Measurements from ENCODE around the gene CYP21A2.
A peak's percentile ranks its signal among the peaks of the same experiment; 100 is the strongest.
"Not testable (repeated sequence)": the region's sequence is repeated elsewhere in the genome, so short reads cannot be mapped to it uniquely, and the experiment has no call there.

CYP21A2 gene

DNA sequence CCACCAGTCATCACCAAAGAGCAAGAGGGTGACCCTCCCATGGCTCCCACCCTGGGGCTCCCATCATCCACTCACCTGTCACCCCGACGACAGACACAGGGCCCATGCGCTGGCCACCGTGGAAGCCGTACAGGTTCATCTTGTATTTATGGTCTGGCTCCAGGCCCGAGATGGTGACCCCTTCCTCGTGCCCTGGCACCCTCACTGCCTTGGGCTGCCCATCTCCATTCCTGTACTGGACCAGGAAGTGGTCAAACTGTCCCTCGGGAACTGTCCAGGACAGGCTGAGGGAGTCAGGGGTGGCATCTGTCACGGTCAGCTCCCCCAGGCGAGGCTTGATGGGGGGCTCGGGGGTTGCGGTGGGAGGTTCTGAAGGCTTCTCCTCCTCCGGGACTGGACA is 30.1 kb downstream of the CYP21A2 start:
- not testable (repeated sequence) for H4K91ac ChIP-seq (ENCODE audit: low read length); H2BK5ac ChIP-seq (ENCODE audit: low read depth, low read length, poor library complexity, severe bottlenecking); H2BK12ac ChIP-seq (ENCODE audit: low read length in 2 of 2); H3K79me1 ChIP-seq (replicated peaks; ENCODE audit: low read length, poor library complexity, severe bottlenecking); H4K8ac ChIP-seq (ENCODE audit: low read length); H3K14ac ChIP-seq (ENCODE audit: low read length in 2 of 2); H3K18ac ChIP-seq (ENCODE audit: low read depth in 1 of 2, low read length in 2 of 2); H3K9ac ChIP-seq (ENCODE audit: low read length); H3K4ac ChIP-seq (ENCODE audit: low read depth in 1 of 2, low read length in 2 of 2); H3K23ac ChIP-seq (ENCODE audit: low read length in 2 of 2); H2AFZ ChIP-seq (ENCODE audit: low read depth, low read length); H3K27ac ChIP-seq (ENCODE audit: low read length, poor library complexity, severe bottlenecking); H3K4me3 ChIP-seq (ENCODE audit: insufficient read depth in 1 of 2, low read depth in 1 of 2, low read length in 2 of 2); H3K4me2 ChIP-seq (ENCODE audit: low read length, poor library complexity, severe bottlenecking); H3K4me1 ChIP-seq (ENCODE audit: control insufficient read depth, insufficient read depth, low read depth, low read length); H2BK120ac ChIP-seq (ENCODE audit: low read depth, low read length); H2BK15ac ChIP-seq (ENCODE audit: low read depth, poor library complexity, severe bottlenecking); DNase-seq; H3K9me3 ChIP-seq (ENCODE audit: control insufficient read depth, low read length); H2AK5ac ChIP-seq (ENCODE audit: low read length, severe bottlenecking)
- peaks cover 0 to 55% of the 10 kb centered on the region in 2 experiments for H3K27me3 ChIP-seq (ENCODE audit: control insufficient read depth in 1 of 2, insufficient read depth in 1 of 2, low read length in 2 of 2)
- 94% methylated on average over 13 of the region's 13 CpGs for WGBS
- peaks cover 0 to 85% of the 10 kb centered on the region in 2 experiments for H3K36me3 ChIP-seq (ENCODE audit: control insufficient read depth in 1 of 2, insufficient read depth in 2 of 2, low read depth in 1 of 2, low read length in 2 of 2)

DNA sequence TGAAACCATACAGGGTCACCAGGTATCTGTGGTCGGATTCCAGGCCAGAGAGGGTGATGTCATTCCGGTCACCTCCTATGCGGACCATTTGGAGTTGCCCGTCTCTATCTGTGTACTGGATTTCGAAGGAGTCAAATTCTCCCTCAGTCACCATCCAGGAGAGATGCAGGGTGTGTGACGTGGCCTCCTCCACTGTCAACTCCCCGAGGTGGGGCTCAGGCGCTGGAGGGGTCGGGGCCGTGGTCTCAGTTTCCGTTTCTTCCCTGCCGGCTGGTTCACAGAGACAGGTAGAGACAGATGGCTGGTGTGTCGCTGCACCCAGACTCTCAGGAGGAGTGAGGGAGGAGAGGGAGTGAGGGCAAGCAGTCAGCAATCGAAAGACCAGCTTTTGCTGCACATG is 30.7 kb downstream of the CYP21A2 start:
- Histone ChIP-seq H2BK5ac (ENCODE audit: low read depth, low read length, poor library complexity, severe bottlenecking) (no peak overlapping the region), H3K36me3 (ENCODE audit: control insufficient read depth in 1 of 2, insufficient read depth in 2 of 2, low read depth in 1 of 2, low read length in 2 of 2) (peaks cover 0 to 85% of the 10 kb centered on the region in 2 experiments), H2BK120ac (ENCODE audit: low read depth, low read length) (no peak overlapping the region), H3K79me1 (replicated peaks; ENCODE audit: low read length, poor library complexity, severe bottlenecking) (no peaks in the 10 kb centered on the region), H3K27me3 (ENCODE audit: control insufficient read depth in 1 of 2, insufficient read depth in 1 of 2, low read length in 2 of 2) (peaks cover 0 to 59% of the 10 kb centered on the region in 2 experiments), H2BK12ac (ENCODE audit: low read length in 2 of 2) (no peak overlapping the region), H3K9ac (ENCODE audit: low read length) (no peak overlapping the region), H3K14ac (ENCODE audit: low read length in 2 of 2) (no peak overlapping the region), H3K27ac (ENCODE audit: low read length, poor library complexity, severe bottlenecking) (no peak overlapping the region), H3K4me3 (ENCODE audit: insufficient read depth in 1 of 2, low read depth in 1 of 2, low read length in 2 of 2) (no peak overlapping the region), H3K18ac (ENCODE audit: low read depth in 1 of 2, low read length in 2 of 2) (no peak overlapping the region), H3K9me3 (ENCODE audit: control insufficient read depth, low read length) (no peaks in the 10 kb centered on the region), H3K4me2 (ENCODE audit: low read length, poor library complexity, severe bottlenecking) (no peak overlapping the region), H3K4me1 (ENCODE audit: control insufficient read depth, insufficient read depth, low read depth, low read length) (peaks cover 3% of the 10 kb centered on the region), H2BK15ac (ENCODE audit: low read depth, poor library complexity, severe bottlenecking) (no peak overlapping the region), H4K8ac (ENCODE audit: low read length) (no peak overlapping the region), H3K23ac (ENCODE audit: low read length in 2 of 2) (no peak overlapping the region), H2AK5ac (ENCODE audit: low read length, severe bottlenecking) (no peak overlapping the region), H4K91ac (ENCODE audit: low read length) (no peak overlapping the region), H3K4ac (ENCODE audit: low read depth in 1 of 2, low read length in 2 of 2) (no peak overlapping the region), H2AFZ (ENCODE audit: low read depth, low read length) (no peak overlapping the region)
- no peak for DNase-seq
- 90% methylated on average over 14 of the region's 14 CpGs for WGBS

DNA sequence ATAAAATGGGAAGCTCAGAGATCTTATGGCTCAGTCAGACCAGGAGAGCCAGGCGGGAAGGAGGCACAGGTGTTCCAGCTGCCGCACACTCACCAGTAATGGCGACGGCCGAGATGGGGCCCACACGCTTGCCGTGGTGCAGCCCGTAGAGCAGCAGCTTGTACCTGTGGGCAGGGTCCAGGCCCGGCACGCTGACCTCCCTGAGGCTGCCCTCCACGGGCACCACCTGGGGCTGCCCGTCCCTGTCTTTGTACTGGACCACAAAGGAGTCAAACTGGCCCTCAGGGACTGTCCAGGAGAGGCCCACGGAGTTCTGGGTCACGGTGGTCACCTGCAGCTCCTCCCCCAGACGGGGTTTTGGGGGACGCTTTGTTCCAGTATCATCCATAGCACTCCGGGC is 31.2 kb downstream of the CYP21A2 start:
- H3K14ac ChIP-seq (ENCODE audit: low read length in 2 of 2): no peak overlapping the region
- H2BK12ac ChIP-seq (ENCODE audit: low read length in 2 of 2): no peak overlapping the region
- peaks cover 0 to 58% of the 10 kb centered on the region in 2 experiments for H3K27me3 ChIP-seq (ENCODE audit: control insufficient read depth in 1 of 2, insufficient read depth in 1 of 2, low read length in 2 of 2)
- no peak overlapping the region for H2BK15ac ChIP-seq (ENCODE audit: low read depth, poor library complexity, severe bottlenecking)
- no peak overlapping the region for H2AK5ac ChIP-seq (ENCODE audit: low read length, severe bottlenecking)
- H3K27ac ChIP-seq (ENCODE audit: low read length, poor library complexity, severe bottlenecking): no peak overlapping the region
- H3K9ac ChIP-seq (ENCODE audit: low read length): no peak overlapping the region
- no peaks in the 10 kb centered on the region for H3K79me1 ChIP-seq (replicated peaks; ENCODE audit: low read length, poor library complexity, severe bottlenecking)
- no peak overlapping the region for H3K4me3 ChIP-seq (ENCODE audit: insufficient read depth in 1 of 2, low read depth in 1 of 2, low read length in 2 of 2)
- H4K91ac ChIP-seq (ENCODE audit: low read length): no peak overlapping the region
- H3K4me2 ChIP-seq (ENCODE audit: low read length, poor library complexity, severe bottlenecking): no peak overlapping the region
- peaks cover 0 to 85% of the 10 kb centered on the region in 2 experiments for H3K36me3 ChIP-seq (ENCODE audit: control insufficient read depth in 1 of 2, insufficient read depth in 2 of 2, low read depth in 1 of 2, low read length in 2 of 2)
- H3K9me3 ChIP-seq (ENCODE audit: control insufficient read depth, low read length): no peaks in the 10 kb centered on the region
- H3K18ac ChIP-seq (ENCODE audit: low read depth in 1 of 2, low read length in 2 of 2): no peak overlapping the region
- H2AFZ ChIP-seq (ENCODE audit: low read depth, low read length): no peak overlapping the region
- no peak overlapping the region for H2BK5ac ChIP-seq (ENCODE audit: low read depth, low read length, poor library complexity, severe bottlenecking)
- no peak overlapping the region for H2BK120ac ChIP-seq (ENCODE audit: low read depth, low read length)
- H3K4me1 ChIP-seq (ENCODE audit: control insufficient read depth, insufficient read depth, low read depth, low read length): peaks cover 3% of the 10 kb centered on the region
- no peak overlapping the region for H3K4ac ChIP-seq (ENCODE audit: low read depth in 1 of 2, low read length in 2 of 2)
- no peak for DNase-seq
- no peak overlapping the region for H3K23ac ChIP-seq (ENCODE audit: low read length in 2 of 2)
- no peak overlapping the region for H4K8ac ChIP-seq (ENCODE audit: low read length)
- WGBS: 93% methylated on average over 17 of the region's 17 CpGs

DNA sequence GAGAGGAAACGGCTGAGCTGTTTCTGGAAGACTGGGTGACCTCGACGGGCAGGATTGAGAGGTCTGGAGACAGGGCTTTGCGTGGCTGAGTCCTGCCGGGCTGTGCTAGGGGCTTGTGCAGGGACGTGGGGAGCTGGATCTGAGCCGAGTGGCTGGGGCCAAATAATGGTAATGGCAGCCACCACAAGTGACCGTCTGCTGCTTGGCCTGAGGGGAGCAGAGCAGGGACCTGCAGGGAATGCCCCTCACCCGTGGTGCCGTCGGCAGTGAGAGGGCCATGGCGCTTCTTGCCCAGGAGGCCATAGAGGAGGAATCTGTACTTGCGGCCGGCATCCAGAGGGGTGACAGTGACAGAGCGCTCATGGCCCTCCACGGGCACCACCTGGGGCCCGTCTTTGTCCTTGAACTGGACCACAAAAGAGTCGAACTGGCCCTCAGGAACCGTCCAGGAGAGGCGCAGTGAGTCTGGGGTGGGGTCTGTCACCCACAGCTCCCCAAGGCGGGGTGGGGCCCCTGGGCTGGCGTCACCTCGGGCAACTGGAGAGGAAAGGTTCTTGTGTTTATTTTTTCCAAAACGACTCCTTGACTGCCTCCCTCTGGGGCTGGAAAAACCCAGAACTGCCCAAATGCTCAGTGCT is 31.8 kb downstream of the CYP21A2 start:
- no peaks in the 10 kb centered on the region for H3K9me3 ChIP-seq (ENCODE audit: control insufficient read depth, low read length)
- H3K23ac ChIP-seq (ENCODE audit: low read length in 2 of 2): no peak overlapping the region
- no peak overlapping the region for H3K27ac ChIP-seq (ENCODE audit: low read length, poor library complexity, severe bottlenecking)
- H3K79me1 ChIP-seq (replicated peaks; ENCODE audit: low read length, poor library complexity, severe bottlenecking): no peaks in the 10 kb centered on the region
- peak overlapping the region; percentile 64 for H3K9ac ChIP-seq (ENCODE audit: low read length)
- no peak overlapping the region for H3K4ac ChIP-seq (ENCODE audit: low read depth in 1 of 2, low read length in 2 of 2)
- H3K27me3 ChIP-seq (ENCODE audit: control insufficient read depth in 1 of 2, insufficient read depth in 1 of 2, low read length in 2 of 2): peaks cover 0 to 52% of the 10 kb centered on the region in 2 experiments
- DNase-seq: no peak
- no peak overlapping the region for H4K91ac ChIP-seq (ENCODE audit: low read length)
- H4K8ac ChIP-seq (ENCODE audit: low read length): no peak overlapping the region
- H2AFZ ChIP-seq (ENCODE audit: low read depth, low read length): no peak overlapping the region
- no peak overlapping the region for H2BK5ac ChIP-seq (ENCODE audit: low read depth, low read length, poor library complexity, severe bottlenecking)
- no peak overlapping the region for H2BK15ac ChIP-seq (ENCODE audit: low read depth, poor library complexity, severe bottlenecking)
- 88% methylated on average over 24 of the region's 24 CpGs for WGBS
- H2BK120ac ChIP-seq (ENCODE audit: low read depth, low read length): no peak overlapping the region
- no peak overlapping the region for H3K4me2 ChIP-seq (ENCODE audit: low read length, poor library complexity, severe bottlenecking)
- no peak overlapping the region for H3K4me3 ChIP-seq (ENCODE audit: insufficient read depth in 1 of 2, low read depth in 1 of 2, low read length in 2 of 2)
- H3K36me3 ChIP-seq (ENCODE audit: control insufficient read depth in 1 of 2, insufficient read depth in 2 of 2, low read depth in 1 of 2, low read length in 2 of 2): peaks cover 0 to 85% of the 10 kb centered on the region in 2 experiments
- peaks cover 6% of the 10 kb centered on the region for H3K4me1 ChIP-seq (ENCODE audit: control insufficient read depth, insufficient read depth, low read depth, low read length)
- H3K14ac ChIP-seq (ENCODE audit: low read length in 2 of 2): no peak overlapping the region
- H2AK5ac ChIP-seq (ENCODE audit: low read length, severe bottlenecking): no peak overlapping the region
- H3K18ac ChIP-seq (ENCODE audit: low read depth in 1 of 2, low read length in 2 of 2): no peak overlapping the region
- no peak overlapping the region for H2BK12ac ChIP-seq (ENCODE audit: low read length in 2 of 2)

All from mesenchymal stem cell (in vitro differentiated cells and primary cell).